HG02981 (cell line): Measurements from ENCODE around the gene HERPUD2.
"Not testable (repeated sequence)": the region's sequence is repeated elsewhere in the genome, so short reads cannot be mapped to it uniquely, and the experiment has no call there.

Source experiments
- ATAC-seq: cut with Tn5 transposase; IDR thresholded peaks from one replicate; pipeline ENCODE4 v1.9.1; 2021; ENCODE audit warnings: mild to moderate bottlenecking, moderate library complexity; ENCODE audit not compliant: unreplicated experiment

The HERPUD2 gene

GRCh38 chr7:35681231-35682029 lies 13.5 kb downstream of the HERPUD2 start:
- peak; percentile 87 for ATAC-seq

- ATAC-seq: no peak
Observed at GRCh38 chr7:35680403-35681013, 14.4 kb downstream of the HERPUD2 start.

GRCh38 chr7:35677582-35678356 lies 17.2 kb downstream of the HERPUD2 start:
- ATAC-seq: no peak

GRCh38 chr7:35676211-35676610 lies 18.7 kb downstream of the HERPUD2 start:
- no peak for ATAC-seq

GRCh38 chr7:35670856-35671569 lies 23.9 kb downstream of the HERPUD2 start:
- ATAC-seq: no peak

- not testable (repeated sequence) for ATAC-seq
Observed at GRCh38 chr7:35660411-35660810, 34.5 kb downstream of the HERPUD2 start.

- ATAC-seq: peak; percentile 65
Observed at GRCh38 chr7:35658606-35659201, 36.2 kb downstream of the HERPUD2 start.

- ATAC-seq: no peak
Observed at GRCh38 chr7:35657125-35657524, 37.8 kb downstream of the HERPUD2 start.

- not testable (repeated sequence) for ATAC-seq
Observed at GRCh38 chr7:35654558-35654957, 40.4 kb downstream of the HERPUD2 start.

- no peak for ATAC-seq
Observed at GRCh38 chr7:35652124-35652523, 42.8 kb downstream of the HERPUD2 start.

GRCh38 chr7:35650751-35651150 lies 44.2 kb downstream of the HERPUD2 start:
- no peak for ATAC-seq

- no peak for ATAC-seq
Observed at GRCh38 chr7:35649711-35650110, 45.2 kb downstream of the HERPUD2 start.

GRCh38 chr7:35648367-35648766 lies 46.6 kb downstream of the HERPUD2 start:
- no peak for ATAC-seq

GRCh38 chr7:35647171-35647574 lies 47.8 kb downstream of the HERPUD2 start:
- no peak for ATAC-seq

- no peak for ATAC-seq
Observed at GRCh38 chr7:35646289-35647023, 48.5 kb downstream of the HERPUD2 start.

GRCh38 chr7:35645691-35646090 lies 49.2 kb downstream of the HERPUD2 start:
- ATAC-seq: no peak

- no peak for ATAC-seq
Observed at GRCh38 chr7:35630024-35630972, 64.6 kb downstream of the HERPUD2 start.

GRCh38 chr7:35624299-35625186 lies 70.4 kb downstream of the HERPUD2 start:
- peak; percentile 82 for ATAC-seq
